ENCODE results near the gene NCAM1.

- no peak for TF ChIP-seq CTCF (IDR thresholded peaks at IDR 0.05; ENCODE audit: insufficient read depth, low read length, poor library complexity, severe bottlenecking)
- no peak for TF ChIP-seq EZH2phosphoT487 (conservative IDR thresholded peaks at IDR 0.05; ENCODE audit: low read length)
Observed at GRCh38 chr11:113057038-113057437, 95.8 kb downstream of the NCAM1 start.

Data from SU-DHL-6 (cell line).